GM21723 (cell line): ENCODE results near the gene TNPO2.
"Not testable (repeated sequence)": the region's sequence is repeated elsewhere in the genome, so short reads cannot be mapped to it uniquely, and the experiment has no call there.

Experiments
- ATAC-seq: cut with Tn5 transposase; IDR thresholded peaks from one replicate; pipeline ENCODE4 v1.9.1; 2021; ENCODE audit warnings: mild to moderate bottlenecking, moderate library complexity; ENCODE audit not compliant: unreplicated experiment

Gene TNPO2

GRCh38 chr19:12706332-12706718 is 17.4 kb downstream of the TNPO2 start:
- no peak for ATAC-seq

- no peak for ATAC-seq
Observed at GRCh38 chr19:12705654-12706331, 17.9 kb downstream of the TNPO2 start.

- no peak for ATAC-seq
Observed at GRCh38 chr19:12705169-12705568, 18.6 kb downstream of the TNPO2 start.

- ATAC-seq = no peak
Observed at GRCh38 chr19:12703046-12703445, 20.7 kb downstream of the TNPO2 start.

GRCh38 chr19:12701596-12702282 is 22.0 kb downstream of the TNPO2 start:
- no peak for ATAC-seq

GRCh38 chr19:12698138-12698537 is 25.6 kb downstream of the TNPO2 start:
- no peak for ATAC-seq

GRCh38 chr19:12697425-12697824 is 26.3 kb downstream of the TNPO2 start:
- ATAC-seq = not testable (repeated sequence)

- peak; percentile 60 for ATAC-seq
Observed at GRCh38 chr19:12696366-12697335, 27.1 kb downstream of the TNPO2 start, which contains the start of gene FBXW9. FBXW9 (minus strand) TSS chr19:12696631; CDS start chr19:12696581, 50 bp downstream.

GRCh38 chr19:12695997-12696365 is 27.8 kb downstream of the TNPO2 start:
- peak; percentile 17 for ATAC-seq

- peak; percentile 4 for ATAC-seq
Observed at GRCh38 chr19:12695514-12695913, 28.2 kb downstream of the TNPO2 start.

GRCh38 chr19:12695096-12695495 is 28.6 kb downstream of the TNPO2 start:
- no peak for ATAC-seq

GRCh38 chr19:12694641-12695040 is 29.1 kb downstream of the TNPO2 start:
- ATAC-seq = no peak

GRCh38 chr19:12692960-12693359 is 30.8 kb downstream of the TNPO2 start:
- no peak for ATAC-seq

GRCh38 chr19:12689581-12690216 is 34.0 kb downstream of the TNPO2 start:
- no peak for ATAC-seq

GRCh38 chr19:12689012-12689411 is 34.7 kb downstream of the TNPO2 start:
- ATAC-seq = no peak

GRCh38 chr19:12687496-12688196 is 36.1 kb downstream of the TNPO2 start, which contains the start of gene GNG14:
GNG14 (plus strand) TSS chr19:12687998; CDS start chr19:12688049, 51 bp downstream.
- ATAC-seq = no peak

- ATAC-seq = no peak
Observed at GRCh38 chr19:12685831-12686230, 37.9 kb downstream of the TNPO2 start.

GRCh38 chr19:12681074-12681987 is 42.4 kb downstream of the TNPO2 start, which contains the start of gene DHPS:
DHPS (minus strand) TSS chr19:12681880; CDS start chr19:12681766, 114 bp downstream.
- ATAC-seq = peak; percentile 71

- ATAC-seq = no peak
Observed at GRCh38 chr19:12680034-12680433, 43.7 kb downstream of the TNPO2 start.
